ENCODE results near the gene FIBCD1. TPM values are rescaled to one million over a fixed set of nuclear protein-coding genes. Genes with fewer than 3 reads are reported as not detected.

Gene FIBCD1
- total RNA-seq, 1 donor from 2014 or later, result 0.66 TPM

DNA sequence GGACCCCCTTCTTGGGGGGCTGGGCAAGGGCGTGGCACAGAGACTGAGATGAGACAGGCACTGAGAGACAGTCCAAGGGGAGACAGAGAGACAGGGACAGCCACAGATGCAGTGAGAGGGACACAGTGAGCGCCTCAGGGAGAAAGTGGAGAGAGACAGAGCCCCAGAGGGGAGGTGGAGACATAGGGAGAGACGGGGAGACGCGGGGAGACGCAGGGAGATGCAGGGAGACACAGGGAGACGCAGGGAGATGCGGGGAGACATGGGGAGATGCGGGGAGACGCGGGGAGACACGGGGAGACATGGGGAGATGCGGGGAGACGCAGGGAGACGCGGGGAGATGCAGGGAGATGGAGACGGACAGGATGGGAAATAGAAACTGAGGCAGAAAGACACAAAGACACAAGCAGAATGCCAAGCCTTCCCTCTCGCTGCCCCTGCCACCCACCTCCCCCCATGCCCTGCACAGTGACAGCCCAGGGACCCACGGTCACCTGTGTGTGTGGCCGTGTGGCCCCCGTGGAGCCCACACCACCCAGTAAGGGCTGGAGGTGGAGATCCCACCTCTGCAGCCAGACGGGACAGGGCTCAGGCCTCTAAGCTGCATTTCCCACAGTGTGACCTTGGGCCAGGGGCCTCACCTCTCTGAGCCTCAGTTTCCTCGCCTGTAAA lies 8.8 kb downstream of the FIBCD1 start:
- no peaks in the 10 kb centered on the region for H3K27me3 ChIP-seq (ENCODE audit: insufficient read depth, low read length)
- DNase-seq (ENCODE audit: low read depth) (no peak), FAIRE-seq (no peak)
- H3K27ac ChIP-seq (ENCODE audit: low read depth, low read length), result no peak overlapping the region
- no peaks in the 10 kb centered on the region for H3K79me2 ChIP-seq (ENCODE audit: insufficient read depth, low read length)
- H4K20me1 ChIP-seq (ENCODE audit: insufficient read depth, low read length), result no peaks in the 10 kb centered on the region
- peaks cover 36% of the 10 kb centered on the region for H3K27me3 Mint-ChIP-seq (ENCODE audit: low read depth, unreplicated experiment)
- no peaks in the 10 kb centered on the region for H3K36me3 ChIP-seq (ENCODE audit: insufficient read depth, low read length)
- no peaks in the 10 kb centered on the region for H3K36me3 Mint-ChIP-seq (ENCODE audit: low read depth, unreplicated experiment)
- no peak overlapping the region for H3K4me2 ChIP-seq (ENCODE audit: low read length)
- no peak overlapping the region for H3K27ac Mint-ChIP-seq (ENCODE audit: unreplicated experiment)
- TF ChIP-seq, protein P1, sequence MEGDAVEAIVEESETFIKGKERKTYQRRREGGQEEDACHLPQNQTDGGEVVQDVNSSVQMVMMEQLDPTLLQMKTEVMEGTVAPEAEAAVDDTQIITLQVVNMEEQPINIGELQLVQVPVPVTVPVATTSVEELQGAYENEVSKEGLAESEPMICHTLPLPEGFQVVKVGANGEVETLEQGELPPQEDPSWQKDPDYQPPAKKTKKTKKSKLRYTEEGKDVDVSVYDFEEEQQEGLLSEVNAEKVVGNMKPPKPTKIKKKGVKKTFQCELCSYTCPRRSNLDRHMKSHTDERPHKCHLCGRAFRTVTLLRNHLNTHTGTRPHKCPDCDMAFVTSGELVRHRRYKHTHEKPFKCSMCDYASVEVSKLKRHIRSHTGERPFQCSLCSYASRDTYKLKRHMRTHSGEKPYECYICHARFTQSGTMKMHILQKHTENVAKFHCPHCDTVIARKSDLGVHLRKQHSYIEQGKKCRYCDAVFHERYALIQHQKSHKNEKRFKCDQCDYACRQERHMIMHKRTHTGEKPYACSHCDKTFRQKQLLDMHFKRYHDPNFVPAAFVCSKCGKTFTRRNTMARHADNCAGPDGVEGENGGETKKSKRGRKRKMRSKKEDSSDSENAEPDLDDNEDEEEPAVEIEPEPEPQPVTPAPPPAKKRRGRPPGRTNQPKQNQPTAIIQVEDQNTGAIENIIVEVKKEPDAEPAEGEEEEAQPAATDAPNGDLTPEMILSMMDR (IDR thresholded peaks at IDR 0.05; ENCODE audit: insufficient read depth, low read depth, low read length), result no peak
- TF ChIP-seq EZH2 (IDR thresholded peaks at IDR 0.05; ENCODE audit: insufficient read depth, low read length), result no peak
- H3K4me1 Mint-ChIP-seq (ENCODE audit: low read depth, unreplicated experiment), result peaks cover 7% of the 10 kb centered on the region
- H3K9ac ChIP-seq (ENCODE audit: low read length), result no peak overlapping the region
- no peaks in the 10 kb centered on the region for H3K9me3 ChIP-seq (ENCODE audit: insufficient read depth, low read depth, low read length)
- no peaks in the 10 kb centered on the region for H3K9me3 Mint-ChIP-seq (ENCODE audit: unreplicated experiment)
- H2AFZ ChIP-seq (ENCODE audit: low read depth, low read length), result no peak overlapping the region
- no peak overlapping the region for H3K4me3 ChIP-seq (ENCODE audit: insufficient read depth, low read depth, low read length)
- peaks cover 44% of the 10 kb centered on the region for H3K4me1 ChIP-seq (ENCODE audit: insufficient read depth, low read length)
- peak overlapping the region; percentile 45 for H3K4me3 Mint-ChIP-seq (ENCODE audit: unreplicated experiment)

DNA sequence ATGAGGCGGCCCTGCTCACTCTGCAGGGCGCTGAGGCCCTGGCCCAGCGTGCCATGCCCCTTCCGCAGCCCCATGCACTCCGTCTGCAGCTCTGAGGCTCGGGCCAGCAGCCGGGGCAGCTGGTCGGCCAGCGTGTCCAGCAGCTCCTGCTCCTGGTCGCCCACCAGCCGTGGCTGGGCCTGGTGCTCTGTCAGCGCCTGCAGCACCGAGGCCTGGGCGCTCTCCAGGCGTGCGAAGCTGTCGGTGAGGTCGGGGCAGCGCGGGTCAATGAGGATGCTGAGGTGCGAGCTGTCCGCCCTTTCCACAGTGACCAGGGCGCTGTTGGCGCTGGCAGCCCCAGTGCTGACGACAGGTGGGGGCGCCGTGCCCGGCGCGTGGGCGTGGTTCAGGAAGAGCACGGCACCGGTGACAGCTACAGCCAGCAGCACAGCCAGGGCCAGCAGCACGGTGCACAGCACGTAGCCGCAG lies 9.4 kb downstream of the FIBCD1 start:
- Histone ChIP-seq H3K4me1 (ENCODE audit: insufficient read depth, low read length) (peaks cover 44% of the 10 kb centered on the region), H3K9ac (ENCODE audit: low read length) (no peak overlapping the region), H3K36me3 (ENCODE audit: insufficient read depth, low read length) (no peaks in the 10 kb centered on the region), H3K27me3 (ENCODE audit: insufficient read depth, low read length) (no peaks in the 10 kb centered on the region), H4K20me1 (ENCODE audit: insufficient read depth, low read length) (no peaks in the 10 kb centered on the region), H3K79me2 (ENCODE audit: insufficient read depth, low read length) (no peaks in the 10 kb centered on the region), H3K4me3 (ENCODE audit: insufficient read depth, low read depth, low read length) (no peak overlapping the region), H3K27ac (ENCODE audit: low read depth, low read length) (no peak overlapping the region), H3K9me3 (ENCODE audit: insufficient read depth, low read depth, low read length) (no peaks in the 10 kb centered on the region), H3K4me2 (ENCODE audit: low read length) (no peak overlapping the region), H2AFZ (ENCODE audit: low read depth, low read length) (no peak overlapping the region)
- FAIRE-seq, result no peak
- H3K4me3 Mint-ChIP-seq (ENCODE audit: unreplicated experiment), result no peak overlapping the region
- peaks cover 30% of the 10 kb centered on the region for H3K27me3 Mint-ChIP-seq (ENCODE audit: low read depth, unreplicated experiment)
- H3K27ac Mint-ChIP-seq (ENCODE audit: unreplicated experiment), result no peak overlapping the region
- H3K36me3 Mint-ChIP-seq (ENCODE audit: low read depth, unreplicated experiment), result no peaks in the 10 kb centered on the region
- no peak for DNase-seq (ENCODE audit: low read depth)
- peaks cover 7% of the 10 kb centered on the region for H3K4me1 Mint-ChIP-seq (ENCODE audit: low read depth, unreplicated experiment)
- TF ChIP-seq, protein P1 (IDR thresholded peaks at IDR 0.05; ENCODE audit: insufficient read depth, low read depth, low read length), result no peak
- TF ChIP-seq EZH2 (IDR thresholded peaks at IDR 0.05; ENCODE audit: insufficient read depth, low read length), result no peak
- no peaks in the 10 kb centered on the region for H3K9me3 Mint-ChIP-seq (ENCODE audit: unreplicated experiment)

All from astrocyte (in vitro differentiated cells and primary cell).